Stimulated activated CD8-positive, alpha-beta memory T cell treated with anti-CD3 and anti-CD28 coated beads, Interleukin-7, amount 100 ng/mL, for 24 hours (primary cell): ENCODE data around the gene CCDC197.
A peak's percentile ranks its signal among the peaks of the same experiment; 100 is the strongest.

Experiments
- DNase-seq: peaks from one replicate; pipeline ENCODE4 v3.0.0-alpha.2; 2020; ENCODE audit warnings: low read depth

Gene CCDC197

DNA sequence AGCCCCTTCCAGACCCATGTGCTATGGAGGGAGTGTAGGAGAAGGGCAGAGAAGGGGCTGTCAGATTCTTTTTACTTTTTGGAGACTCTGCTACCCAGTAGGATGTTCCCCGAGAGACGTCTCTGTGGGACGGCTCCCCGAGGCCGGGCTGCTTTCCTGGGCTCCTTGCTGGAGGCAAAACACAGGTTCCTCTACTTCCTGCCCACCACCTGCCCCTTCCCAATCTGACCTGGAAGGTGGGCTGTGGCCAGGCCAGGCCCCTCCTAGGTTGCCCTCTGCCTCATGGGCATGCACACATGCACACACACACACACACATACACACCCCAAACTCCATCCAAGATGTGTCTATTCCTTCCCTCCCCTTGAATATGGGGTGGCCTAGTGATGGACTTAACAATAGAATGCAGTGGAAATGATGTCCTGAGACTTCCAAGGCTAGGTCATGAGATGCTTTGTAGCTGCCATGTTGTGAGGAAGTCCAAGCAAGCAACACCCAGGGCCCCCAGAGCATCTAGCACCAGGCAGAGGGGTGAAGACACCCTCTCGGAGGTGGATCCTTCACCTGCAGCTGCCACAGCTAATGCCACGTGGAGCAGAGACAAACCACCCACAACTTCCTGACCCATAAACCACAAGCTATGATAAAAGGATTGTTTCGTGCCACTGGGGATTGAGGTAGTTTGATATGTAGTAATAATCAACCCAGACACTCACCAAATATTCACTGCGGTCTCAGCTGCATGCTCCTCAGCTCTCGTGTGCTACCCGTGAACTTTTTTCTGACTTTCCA, 19.1 kb upstream of the CCDC197 start:
- DNase-seq, result peak; percentile 48

DNA sequence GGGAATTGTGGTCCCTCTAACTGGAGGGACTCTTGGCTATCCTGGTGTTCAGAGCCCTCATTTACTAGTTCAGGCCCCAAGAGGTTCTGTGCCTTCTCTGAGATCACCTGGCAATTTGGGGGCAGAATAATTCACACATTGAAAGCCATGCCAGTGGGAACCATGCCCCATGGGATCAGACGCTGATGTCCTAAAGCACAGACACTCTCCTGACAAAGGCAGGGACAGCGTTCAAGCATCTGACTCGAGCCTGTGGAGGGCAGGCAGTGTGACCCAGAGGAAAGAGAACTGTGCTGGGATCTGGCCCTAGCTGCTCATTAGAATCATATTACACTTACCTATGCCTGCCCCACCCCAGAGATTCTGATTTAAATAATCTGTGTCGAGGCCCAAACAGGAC, 18.4 kb upstream of the CCDC197 start:
- no peak for DNase-seq

DNA sequence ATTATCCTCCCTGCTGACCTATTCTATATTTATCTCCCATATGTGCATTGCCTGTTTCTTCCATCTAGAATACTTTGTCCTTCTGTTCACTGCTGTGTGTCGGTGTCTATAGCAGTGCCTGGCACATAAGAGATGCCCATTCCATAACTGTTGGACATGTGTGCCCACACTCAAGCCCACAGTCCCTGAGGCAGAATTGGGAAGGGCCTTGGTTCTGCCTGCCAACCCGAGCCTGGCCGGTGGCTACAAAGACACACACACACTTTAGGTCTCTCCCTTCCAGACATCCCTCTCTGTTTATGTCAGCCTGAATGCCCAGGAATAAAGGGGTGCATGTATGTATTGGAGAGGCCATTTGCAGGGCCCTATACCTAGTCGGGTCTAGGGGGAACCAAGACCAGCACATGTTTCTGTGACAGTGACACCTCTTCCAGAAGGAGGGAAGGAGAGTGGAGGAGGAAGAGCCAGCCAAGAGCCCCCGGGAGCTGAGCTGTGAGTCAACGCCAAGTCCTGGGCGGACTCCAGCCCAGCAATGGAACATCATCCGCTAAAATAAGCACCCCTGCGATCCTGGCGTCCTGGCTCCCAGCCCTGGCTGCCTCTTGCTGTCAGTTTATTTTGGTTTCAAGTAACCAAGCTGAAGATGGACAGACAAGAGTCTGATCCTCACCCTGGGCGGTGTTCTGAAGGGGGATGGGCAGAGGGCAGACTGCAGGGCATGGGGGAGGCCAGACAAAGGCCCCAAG, 16.5 kb upstream of the CCDC197 start:
- DNase-seq, result no peak

DNA sequence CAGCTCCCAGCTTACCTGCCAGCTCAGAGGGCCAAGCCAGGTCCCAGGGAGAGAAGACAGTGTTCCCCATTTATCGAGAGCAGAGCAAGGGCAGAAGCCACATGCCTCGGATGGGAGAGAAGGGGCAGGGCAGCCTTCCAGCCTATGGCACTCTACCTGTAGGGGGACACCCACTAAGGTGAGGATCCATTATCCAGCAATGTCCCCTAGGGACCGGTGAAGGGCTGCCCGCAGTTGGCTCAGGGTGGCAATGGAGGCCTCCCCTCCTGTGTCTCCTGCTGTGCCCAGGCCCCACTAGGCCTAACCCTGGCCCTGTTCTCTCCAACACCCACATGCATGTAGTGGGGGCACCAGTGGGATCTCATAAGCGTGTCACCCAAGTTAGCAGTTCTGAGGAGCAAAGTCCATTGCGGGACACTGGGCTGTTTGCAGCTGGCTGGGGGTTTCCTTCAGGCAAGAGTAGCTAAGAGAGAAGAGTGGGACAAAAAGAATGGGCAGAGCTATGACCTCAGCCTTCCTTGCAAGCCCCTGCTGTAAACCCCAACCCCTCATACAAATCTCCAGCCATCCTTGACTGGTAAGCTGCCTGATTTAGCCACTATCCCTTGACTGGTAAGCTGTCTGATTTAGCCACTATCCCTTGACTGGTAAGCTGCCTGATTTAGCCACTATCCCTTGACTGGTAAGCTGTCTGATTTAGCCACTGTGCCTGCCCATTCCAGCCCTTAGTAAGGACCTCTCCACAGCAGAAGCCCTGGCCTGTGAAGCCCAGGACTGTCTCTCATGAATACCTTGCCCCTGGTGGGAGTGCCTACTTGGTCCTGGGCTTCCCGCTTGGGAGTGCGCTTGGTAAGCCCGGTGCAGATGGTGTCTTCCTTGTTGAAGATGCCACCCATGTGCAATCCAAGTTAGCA, 15.5 kb upstream of the CCDC197 start:
- DNase-seq, result no peak

DNA sequence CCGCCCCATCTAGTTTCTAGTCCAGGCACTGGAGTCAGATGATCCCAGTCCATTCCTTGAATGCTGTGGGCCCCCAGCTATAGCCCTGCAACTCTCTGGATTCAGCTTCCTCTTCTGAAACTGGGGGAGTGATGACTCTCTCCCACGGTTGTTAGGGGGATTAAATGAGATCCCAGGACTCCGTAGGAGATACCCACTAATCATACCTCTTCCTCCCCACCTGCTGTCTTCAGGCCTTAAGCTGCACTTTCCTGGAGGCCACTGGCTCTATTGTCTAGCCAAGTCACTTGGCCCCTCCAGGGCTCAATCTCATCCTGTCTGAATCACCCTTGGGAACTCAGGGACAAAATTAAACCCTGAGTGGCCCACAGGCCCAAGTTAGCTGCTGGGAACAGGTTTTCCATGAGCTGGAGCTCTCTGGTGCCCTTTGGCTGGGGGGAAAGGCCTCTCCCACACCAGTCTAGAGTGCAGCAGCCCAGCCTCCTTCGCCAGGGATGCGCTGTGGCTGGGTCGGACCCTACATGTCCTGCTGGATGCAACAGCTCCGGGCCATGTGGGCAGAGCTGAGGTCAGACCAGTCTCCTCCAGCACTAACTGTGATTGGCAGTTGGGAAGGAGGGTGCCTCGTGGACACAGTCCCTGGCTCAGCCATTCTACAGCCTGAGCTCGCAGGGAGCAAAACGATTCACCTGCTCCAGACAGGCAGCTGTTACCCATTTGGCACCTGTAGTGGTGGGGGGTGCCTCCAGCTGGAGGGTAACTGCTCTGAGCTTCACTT, 14.7 kb upstream of the CCDC197 start:
- no peak for DNase-seq

DNA sequence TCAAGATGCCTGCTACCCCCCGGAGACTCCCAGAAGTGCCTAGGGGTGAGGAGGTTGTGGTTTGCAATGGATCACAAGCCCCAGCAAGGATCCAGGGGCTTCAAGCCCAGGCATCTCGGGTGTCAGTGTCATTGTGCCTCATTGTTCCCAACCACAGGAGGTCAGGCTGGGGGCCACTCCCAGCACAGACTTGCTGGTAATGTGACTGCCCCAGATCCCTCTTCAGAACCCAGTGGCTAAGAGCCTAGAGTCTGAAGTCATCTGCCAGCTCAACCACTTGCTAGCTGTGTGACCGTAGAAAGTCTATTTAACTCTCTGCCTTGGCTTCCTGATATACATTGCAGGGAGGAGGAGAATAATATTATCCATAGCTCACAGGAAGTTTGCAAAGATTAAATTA, 13.0 kb upstream of the CCDC197 start:
- no peak for DNase-seq

DNA sequence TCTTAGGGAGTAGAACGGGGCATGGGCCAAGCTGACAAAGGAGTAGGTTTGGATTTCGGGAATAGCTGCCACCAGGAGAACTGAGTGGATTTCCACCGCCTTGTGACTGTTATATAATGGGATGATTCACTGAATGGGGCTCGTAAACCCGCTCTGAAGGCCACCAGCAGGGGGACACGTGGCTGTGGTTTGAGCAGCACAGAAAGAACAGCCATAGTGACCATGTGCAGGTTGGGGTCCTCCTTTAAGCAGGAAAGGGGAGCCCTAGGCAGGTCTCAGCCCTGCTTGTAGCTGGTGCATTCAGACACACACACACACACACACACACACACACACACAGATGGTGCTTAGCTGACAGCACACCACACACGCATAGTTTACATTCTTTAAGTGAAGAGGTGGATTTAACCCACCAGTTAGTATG, 12.1 kb upstream of the CCDC197 start:
- no peak for DNase-seq

DNA sequence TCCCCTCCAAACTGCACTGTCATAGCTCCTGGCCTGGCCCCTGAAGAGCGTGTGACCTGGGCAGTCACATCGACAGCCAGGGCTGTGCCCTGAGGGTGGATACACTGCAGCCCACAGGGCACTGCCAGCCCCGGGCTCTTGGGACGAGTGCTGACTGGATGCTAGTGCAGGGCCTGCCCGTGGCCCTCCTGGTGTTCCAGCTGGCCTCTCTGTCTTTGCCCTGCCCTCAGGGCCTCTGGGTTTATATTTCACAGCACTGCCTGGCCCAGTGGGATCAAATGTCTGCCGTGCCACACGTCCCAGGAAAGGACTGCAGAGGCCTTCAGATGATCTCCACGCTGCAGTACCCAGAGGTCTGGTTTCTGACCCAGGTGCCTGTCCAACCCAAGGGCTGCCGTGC, 10.1 kb upstream of the CCDC197 start:
- no peak for DNase-seq

DNA sequence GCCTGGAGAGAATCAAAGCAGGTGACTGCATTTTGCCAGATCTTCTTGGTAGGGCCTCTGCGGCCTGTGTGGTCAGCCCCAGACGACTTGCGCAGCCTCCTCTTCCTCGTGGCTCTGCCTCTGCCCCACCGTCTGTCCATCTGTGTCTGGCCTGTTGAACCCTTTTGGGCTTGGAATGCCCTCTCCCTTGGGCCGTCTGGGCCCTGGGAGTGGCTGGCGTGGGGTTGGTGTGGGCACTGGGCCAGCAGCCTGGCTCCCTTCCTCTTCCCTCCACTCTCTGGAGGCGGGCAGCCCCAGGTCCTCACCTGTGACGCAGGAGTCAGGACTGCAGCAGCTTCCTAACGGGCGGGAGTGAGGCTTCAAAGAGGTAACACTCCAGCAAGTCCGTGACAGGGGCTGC, 9.7 kb upstream of the CCDC197 start:
- no peak for DNase-seq

DNA sequence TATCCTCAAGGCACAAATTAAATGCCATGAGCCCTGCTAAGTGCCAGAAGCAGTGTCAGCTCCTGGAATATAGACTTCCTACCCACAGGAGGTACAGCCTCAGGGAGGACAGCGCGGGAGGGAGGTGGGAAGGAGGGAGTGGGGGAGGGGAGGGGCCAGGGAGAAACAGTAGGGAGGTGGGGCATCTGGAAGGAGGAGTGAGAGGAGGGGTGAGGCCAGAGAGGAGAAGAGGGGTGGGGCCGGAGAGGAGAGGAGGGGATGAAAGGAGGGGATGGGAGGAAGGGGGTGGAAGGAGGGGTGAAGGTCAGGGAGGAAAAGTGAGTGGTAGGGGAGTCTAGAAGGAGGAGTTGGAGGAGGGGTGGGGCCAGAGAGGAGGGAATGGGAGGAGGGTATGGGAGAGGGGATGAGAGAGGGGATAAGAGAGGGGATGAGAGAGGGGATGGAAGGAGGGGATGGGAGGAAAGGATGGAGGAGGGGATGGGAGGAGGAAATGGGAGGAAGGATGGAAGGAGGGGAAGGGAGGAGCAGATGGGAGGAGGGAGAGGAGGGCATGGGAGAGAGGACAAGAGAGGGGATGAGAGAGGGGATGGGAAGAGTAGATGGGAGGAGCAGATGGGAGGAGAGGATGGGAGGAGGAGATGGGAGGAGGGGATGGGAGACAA, 9.2 kb upstream of the CCDC197 start:
- DNase-seq, result no peak

DNA sequence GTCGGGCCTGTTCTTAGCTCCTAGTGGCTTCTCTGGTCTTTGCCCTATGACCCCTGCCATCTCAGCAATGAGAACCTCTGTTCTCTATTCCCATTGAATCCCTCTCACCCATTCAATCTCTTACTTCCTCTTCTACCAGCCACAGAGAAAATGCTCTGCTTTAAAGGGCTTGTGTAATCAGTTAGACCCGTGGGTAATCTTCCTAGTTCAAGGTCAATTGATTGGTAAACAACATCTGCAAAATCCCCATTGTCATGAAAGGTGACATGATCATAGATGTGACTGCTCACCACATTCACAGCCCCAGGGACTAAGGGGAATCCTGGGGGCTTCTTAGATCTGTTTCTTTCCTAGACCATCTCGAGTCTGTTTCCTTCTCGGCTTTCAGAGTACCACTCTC, 7.2 kb upstream of the CCDC197 start:
- no peak for DNase-seq

DNA sequence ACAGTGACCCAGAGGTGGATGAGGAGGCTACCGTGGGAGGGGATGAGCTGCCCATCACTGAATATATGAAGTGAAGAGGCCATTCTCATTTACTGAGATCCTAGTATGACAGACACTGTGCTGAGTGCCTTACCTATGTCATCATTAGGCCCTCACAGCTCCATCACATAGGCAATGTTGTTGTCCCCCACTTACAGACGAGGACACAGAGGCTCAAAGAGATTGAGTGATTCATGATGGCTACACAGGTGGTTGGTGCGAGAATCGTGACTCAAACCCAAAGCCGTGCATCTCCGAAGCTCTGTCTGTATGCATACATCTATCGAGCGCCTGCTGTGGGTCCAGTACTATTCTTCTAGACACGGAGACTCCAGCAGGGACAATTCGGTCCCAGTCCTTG, 5.9 kb upstream of the CCDC197 start:
- DNase-seq, result no peak

DNA sequence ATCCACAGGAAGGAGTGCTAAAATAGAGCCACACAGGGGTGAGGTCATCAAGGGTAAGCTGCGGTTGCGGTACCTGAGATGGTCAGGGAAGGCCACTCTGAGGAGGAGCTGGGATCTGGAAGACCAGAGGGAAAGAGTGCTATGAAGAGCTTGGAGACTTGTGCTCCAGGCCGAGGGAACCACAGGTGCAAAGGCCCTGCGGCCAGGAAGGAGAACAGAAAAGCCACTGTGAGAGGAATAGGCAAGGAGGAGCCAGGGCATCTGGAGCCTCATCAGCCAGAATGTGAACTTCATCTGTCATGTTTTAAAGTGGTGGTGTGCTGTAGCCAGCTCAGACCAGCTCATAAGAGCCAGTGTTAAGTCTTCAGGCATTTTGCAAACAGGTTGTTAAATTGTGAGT, 5.5 kb upstream of the CCDC197 start:
- no peak for DNase-seq

DNA sequence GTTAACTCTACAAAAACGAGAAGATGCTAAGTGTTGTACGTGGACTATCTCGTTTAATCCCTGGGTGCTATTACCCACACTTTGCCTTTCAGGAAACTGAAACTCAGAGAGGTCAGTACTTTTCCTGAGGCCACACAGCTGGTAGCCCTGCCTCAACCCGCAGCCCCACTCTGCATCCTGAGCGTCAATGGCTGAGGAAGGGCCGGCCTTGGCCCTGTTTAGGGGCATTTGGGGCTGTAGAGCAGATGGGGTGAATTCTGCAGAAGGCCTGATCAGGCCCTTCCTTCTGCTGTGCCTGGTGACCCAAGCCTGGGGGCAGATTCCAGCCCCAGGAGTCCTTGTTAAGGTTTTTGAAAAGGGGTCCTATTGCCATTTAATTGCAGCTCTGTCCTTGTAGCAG, 3.7 kb upstream of the CCDC197 start:
- DNase-seq, result no peak

DNA sequence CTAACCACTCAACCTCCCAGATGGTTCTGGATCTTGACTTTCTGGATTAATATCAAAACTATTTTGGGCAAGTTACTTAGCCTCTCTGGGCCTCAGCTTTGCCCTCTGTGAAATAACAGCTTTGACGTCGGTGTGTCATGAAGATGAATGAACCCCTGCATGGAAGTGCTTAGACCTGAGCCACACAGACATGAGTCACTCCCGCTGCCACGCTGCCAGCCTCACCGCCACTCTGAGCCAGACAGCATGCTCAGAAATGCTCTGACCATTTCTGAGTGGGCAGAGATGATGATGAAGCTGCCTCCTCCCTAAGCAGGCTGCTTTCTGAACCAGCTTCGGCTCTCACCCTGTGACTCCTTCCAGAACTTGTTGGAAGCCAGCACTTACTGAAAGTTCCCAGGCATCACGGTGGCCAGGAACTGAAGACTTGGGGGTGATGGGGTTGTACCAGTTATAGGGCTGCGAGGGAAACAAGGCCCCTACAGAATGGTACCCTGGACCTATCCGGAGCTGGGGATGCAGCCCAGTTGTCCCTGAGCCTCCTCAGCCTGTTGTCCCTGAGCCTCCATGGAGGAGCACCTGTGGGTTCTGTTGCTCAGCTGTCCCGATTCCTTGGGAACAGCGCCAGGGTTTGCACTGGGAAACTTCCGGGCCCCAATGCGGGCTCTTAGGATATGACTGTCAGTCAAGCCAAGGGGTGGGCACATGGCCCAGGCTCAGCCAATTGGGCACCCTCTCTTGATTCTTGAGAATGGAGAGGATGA, 2.0 kb upstream of the CCDC197 start:
- DNase-seq, result no peak

DNA sequence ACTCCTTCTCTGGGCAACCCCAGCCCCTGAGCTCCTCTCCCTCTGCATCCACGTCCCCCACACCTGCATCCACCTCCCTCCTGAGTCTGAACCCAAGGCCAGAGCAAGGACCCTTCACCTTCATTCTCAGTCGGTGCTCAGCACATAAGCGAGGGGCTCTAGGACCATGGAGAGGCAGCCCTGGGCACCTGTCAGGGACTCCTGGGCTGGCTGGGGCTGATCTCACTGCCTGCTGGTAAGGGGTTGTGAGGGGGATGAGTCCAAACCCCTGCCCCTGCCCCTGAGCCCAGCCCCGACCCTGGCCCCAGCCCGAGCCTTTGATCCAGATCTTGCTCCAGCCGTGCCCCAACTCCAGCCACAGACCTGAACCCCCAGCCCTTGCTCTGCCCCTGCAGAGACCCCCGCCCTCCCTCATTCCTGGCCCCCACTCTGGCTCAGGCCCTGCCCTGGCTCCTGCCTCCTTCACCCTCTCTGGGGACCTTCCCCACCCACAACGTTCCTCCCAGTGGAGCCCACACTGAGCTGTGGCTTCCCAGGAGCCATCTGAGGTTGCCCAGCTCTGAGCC, 888 bp upstream of the CCDC197 start:
- no peak for DNase-seq

DNA sequence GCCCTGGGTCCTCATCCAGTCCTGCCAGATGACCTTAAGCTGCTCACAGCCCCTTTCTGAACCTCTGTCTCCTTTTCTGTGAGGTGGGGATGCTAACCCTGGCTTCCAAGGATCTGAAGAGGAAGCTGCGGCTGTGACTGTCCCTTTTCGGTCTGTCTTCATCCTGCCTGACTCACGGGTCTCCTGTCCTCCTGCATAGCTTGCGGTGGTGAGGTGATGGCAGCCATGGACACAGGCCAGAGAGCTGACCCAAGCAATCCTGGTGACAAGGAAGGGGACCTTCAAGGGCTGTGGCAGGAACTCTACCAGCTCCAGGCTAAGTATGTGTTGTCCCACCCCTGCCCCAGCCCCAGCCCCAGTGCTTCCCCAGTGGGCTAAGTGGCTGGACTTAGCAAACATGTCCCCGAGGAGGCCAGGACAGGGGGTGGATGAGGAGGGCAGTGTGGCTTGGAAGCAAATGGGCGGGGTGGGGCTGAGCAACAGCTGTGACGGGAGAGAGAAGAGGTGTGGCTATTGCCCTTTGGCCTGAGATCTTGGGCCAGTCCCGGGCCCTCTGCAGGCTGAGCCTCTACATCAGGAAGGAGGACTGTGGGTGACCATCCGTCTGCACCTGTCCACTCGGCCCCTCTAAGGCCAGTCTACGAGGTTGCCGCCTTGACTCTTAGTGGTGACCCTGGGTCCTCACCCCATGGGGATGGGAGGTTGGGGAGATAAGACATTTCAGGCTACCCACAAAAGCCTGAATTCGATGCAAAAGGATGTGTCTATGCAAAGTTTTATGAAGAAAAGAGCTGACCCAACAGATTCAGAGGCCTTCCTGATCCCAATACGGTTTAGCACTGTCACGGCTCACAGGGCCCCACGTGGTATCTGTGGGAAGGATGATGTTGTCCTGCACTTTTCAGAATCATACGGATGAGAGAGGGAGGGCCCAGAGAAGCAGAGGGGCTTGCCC, 1.1 kb downstream of the CCDC197 start:
- DNase-seq, result no peak

DNA sequence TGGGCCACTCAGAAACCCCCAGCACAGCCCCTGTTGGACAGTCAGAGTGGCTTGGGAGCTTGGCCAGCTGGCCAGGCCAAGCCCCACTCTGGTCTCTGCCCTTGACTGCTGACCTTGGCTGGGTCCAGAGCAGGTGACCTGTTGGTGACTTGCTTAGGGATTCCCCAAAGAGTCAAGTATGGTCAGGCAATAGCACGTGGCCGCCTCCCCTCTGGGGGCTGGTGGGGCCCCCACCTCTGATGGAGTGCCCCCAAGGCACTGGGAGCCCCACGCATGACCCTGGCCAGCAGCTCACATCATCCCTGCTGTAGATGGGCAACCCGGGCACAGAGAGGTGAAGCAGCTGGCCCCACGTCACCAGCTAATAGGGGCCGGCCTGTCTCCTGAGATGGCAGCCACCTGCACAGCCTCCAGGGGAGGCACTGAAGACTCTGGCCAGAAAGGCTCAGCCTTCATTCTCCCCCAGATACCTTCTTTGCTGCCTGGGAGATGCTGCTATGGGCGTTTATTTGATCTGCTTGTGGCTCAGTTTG, 1.8 kb downstream of the CCDC197 start:
- DNase-seq, result no peak

DNA sequence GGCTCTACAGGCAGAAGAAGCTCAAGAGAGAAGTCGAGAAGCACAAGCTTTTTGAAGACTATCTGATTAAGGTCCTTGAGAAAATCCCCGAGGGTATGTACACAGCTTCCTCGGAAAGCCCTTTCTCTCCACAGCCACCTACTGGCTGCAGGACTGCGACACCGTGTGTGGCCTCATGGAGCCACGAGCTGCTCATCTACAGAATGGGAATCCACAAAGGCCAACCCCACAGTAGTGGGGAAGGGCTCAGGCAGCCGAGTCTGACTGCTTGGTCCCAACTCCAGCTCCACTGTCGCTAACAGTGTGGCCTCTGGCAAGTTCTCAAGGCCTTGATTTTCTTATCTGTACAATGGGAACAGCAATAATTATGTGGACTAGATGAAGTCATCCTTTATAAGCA, 2.5 kb downstream of the CCDC197 start:
- DNase-seq, result no peak
